H9 (cell line): ENCODE data around the gene PFKL. TPM values are rescaled to one million over a fixed set of nuclear protein-coding genes. Genes with fewer than 3 reads are reported as not detected.

Experiments
- DNase-seq: peaks from one replicate; pipeline ENCODE4 v3.0.0-alpha.2; 2017
- H2AFZ ChIP-seq: one replicate; pipeline ENCODE4 v1.6.1; 2013; ENCODE audit warnings: mild to moderate bottlenecking, low read length, control low read depth, moderate library complexity
- H2AK5ac ChIP-seq: 2 replicates; pipeline ENCODE4 v1.6.1; 2013; ENCODE audit warnings: low read length, control low read depth, mixed read lengths; ENCODE audit not compliant: insufficient read length
- H2BK120ac ChIP-seq: one replicate; pipeline ENCODE4 v1.6.1; 2013; ENCODE audit warnings: low read depth, mild to moderate bottlenecking, low read length, control low read depth, inconsistent platforms; ENCODE audit not compliant: poor library complexity, severe bottlenecking
- H2BK12ac ChIP-seq: 2 replicates; pipeline ENCODE4 v1.6.1; 2013; ENCODE audit warnings: low read length, control low read depth, mixed read lengths, low read depth; ENCODE audit not compliant: insufficient read length
- H2BK15ac ChIP-seq: 2 replicates; pipeline ENCODE4 v1.6.1; 2013; ENCODE audit warnings: low read depth, low read length, control low read depth
- H2BK20ac ChIP-seq: one replicate; pipeline ENCODE4 v1.6.1; 2013; ENCODE audit warnings: low read depth, mild to moderate bottlenecking, low read length, control low read depth, inconsistent platforms; ENCODE audit not compliant: poor library complexity, severe bottlenecking
- H2BK5ac ChIP-seq: 2 replicates; pipeline ENCODE4 v1.6.1; 2013; ENCODE audit warnings: low read length, control low read depth, mixed read lengths; ENCODE audit not compliant: insufficient read length
- H3K14ac ChIP-seq: 2 replicates; pipeline ENCODE4 v1.6.1; 2013; ENCODE audit warnings: low read length, control low read depth; ENCODE audit not compliant: insufficient read depth
- H3K18ac ChIP-seq: 2 replicates; pipeline ENCODE4 v1.6.1; 2013; ENCODE audit warnings: low read depth, mild to moderate bottlenecking, mixed read lengths, low read length, control low read depth; ENCODE audit not compliant: insufficient read length
- H3K23ac ChIP-seq: 2 replicates; pipeline ENCODE4 v1.6.1; 2013; ENCODE audit warnings: low read length, control low read depth, mixed read lengths, low read depth; ENCODE audit not compliant: insufficient read length
- H3K23me2 ChIP-seq: 2 replicates; pipeline ENCODE4 v1.6.1; 2013; ENCODE audit warnings: low read depth, mild to moderate bottlenecking, mixed read lengths, low read length, control low read depth; ENCODE audit not compliant: insufficient read length, poor library complexity, severe bottlenecking
- H3K27ac ChIP-seq: 2 replicates; pipeline ENCODE4 v1.5.1; 2013; ENCODE audit warnings: low read length, control low read depth, mixed read lengths, low read depth; ENCODE audit not compliant: insufficient read length
- H3K27me3 ChIP-seq: 2 replicates; pipeline ENCODE4 v1.6.1; 2013; ENCODE audit warnings: low read length, control low read depth, inconsistent platforms; ENCODE audit not compliant: insufficient read depth
- H3K4ac ChIP-seq: 2 replicates; pipeline ENCODE4 v1.6.1; 2013; ENCODE audit warnings: low read depth, mild to moderate bottlenecking, control low read depth, inconsistent platforms, low read length, moderate library complexity
- H3K4me1 ChIP-seq: 2 replicates; pipeline ENCODE4 v1.6.1; 2013; ENCODE audit warnings: low read length, control low read depth, inconsistent platforms; ENCODE audit not compliant: insufficient read depth
- H3K4me2 ChIP-seq: 2 replicates; pipeline ENCODE4 v1.6.1; 2013; ENCODE audit warnings: low read length, control low read depth, mixed read lengths; ENCODE audit not compliant: insufficient read length, insufficient read depth
- H3K56ac ChIP-seq: 2 replicates; pipeline ENCODE4 v1.6.1; 2013; ENCODE audit warnings: low read depth, mild to moderate bottlenecking, mixed read lengths, low read length, control low read depth; ENCODE audit not compliant: insufficient read length
- H3K79me1 ChIP-seq: 2 replicates; pipeline ENCODE4 v1.6.1; 2013; ENCODE audit warnings: low read depth, mild to moderate bottlenecking, moderate library complexity, low read length, control low read depth, inconsistent platforms; ENCODE audit not compliant: insufficient read depth, poor library complexity, severe bottlenecking
- H3K79me2 ChIP-seq: 2 replicates; pipeline ENCODE4 v1.6.1; 2013; ENCODE audit warnings: low read length, control low read depth, inconsistent platforms; ENCODE audit not compliant: insufficient read depth
- H3K9ac ChIP-seq: 2 replicates; pipeline ENCODE4 v1.6.1; 2013; ENCODE audit warnings: low read length, control low read depth, mixed read lengths; ENCODE audit not compliant: insufficient read length; ENCODE audit errors: extremely low read depth
- H3K9me3 ChIP-seq: one replicate; pipeline ENCODE4 v1.6.1; 2013; ENCODE audit warnings: low read depth, low read length, inconsistent platforms; ENCODE audit not compliant: control insufficient read depth
- H3T11ph ChIP-seq: one replicate; pipeline ENCODE4 v1.6.1; 2013; ENCODE audit warnings: mild to moderate bottlenecking, low read length, control low read depth, inconsistent platforms
- H4K20me1 ChIP-seq: one replicate; pipeline ENCODE4 v1.6.1; 2013; ENCODE audit not compliant: control insufficient read depth, insufficient read length, insufficient read depth
- H4K5ac ChIP-seq: 2 replicates; pipeline ENCODE4 v1.6.1; 2013; ENCODE audit warnings: low read depth, mild to moderate bottlenecking, mixed read lengths, low read length, control low read depth; ENCODE audit not compliant: insufficient read length
- H4K8ac ChIP-seq: replicated peaks from 2 replicates; pipeline ENCODE4 v1.6.1; 2013; ENCODE audit warnings: low read length, control low read depth, mixed read lengths, low read depth; ENCODE audit not compliant: insufficient read length
- H4K91ac ChIP-seq: 2 replicates; pipeline ENCODE4 v1.6.1; 2013; ENCODE audit warnings: low read depth, mild to moderate bottlenecking, moderate library complexity, mixed read lengths, low read length, control low read depth; ENCODE audit not compliant: insufficient read length
- H3K27ac Mint-ChIP-seq, 3 experiments: 2 replicates in 2 of 3; 3 replicates in 1 of 3; pipeline ENCODE4 v1.8.0; 2020 to 2021; ENCODE audit warnings: mixed read lengths in 3 of 3, mild to moderate bottlenecking in 1 of 3, moderate library complexity in 1 of 3
- H3K27me3 Mint-ChIP-seq: 2 replicates; pipeline ENCODE4 v1.8.0; 2021; ENCODE audit warnings: low read depth, mild to moderate bottlenecking, moderate library complexity, mixed read lengths
- H3K36me3 Mint-ChIP-seq, 3 experiments: 2 replicates in 2 of 3; 3 replicates in 1 of 3; pipeline ENCODE4 v1.8.0; 2020 to 2021; ENCODE audit warnings: low read depth in 3 of 3, mixed read lengths in 3 of 3; ENCODE audit not compliant: insufficient read depth in 1 of 3
- H3K4me1 Mint-ChIP-seq, 2 experiments: 2 replicates each; pipeline ENCODE4 v1.8.0; 2020; ENCODE audit warnings: mixed read lengths in 2 of 2
- H3K4me3 Mint-ChIP-seq, 2 experiments: 2 replicates in 1 of 2; 3 replicates in 1 of 2; pipeline ENCODE4 v1.8.0; 2020 to 2021; ENCODE audit warnings: mild to moderate bottlenecking in 2 of 2, mixed read lengths in 2 of 2, moderate library complexity in 1 of 2
- H3K9me3 Mint-ChIP-seq, 2 experiments: 2 replicates in 1 of 2; 3 replicates in 1 of 2; pipeline ENCODE4 v1.8.0; 2020; ENCODE audit warnings: mild to moderate bottlenecking in 2 of 2, mixed read lengths in 2 of 2, moderate library complexity in 1 of 2
- WGBS: extraction: QIAGEN DNeasy Blood & Tissue Kit; methylation state at CpG from one replicate; pipeline ENCODE4 v1.1.7; 2013; ENCODE audit warnings: missing lambda C conversion rate, low lambda C conversion rate, mixed read lengths; ENCODE audit not compliant: insufficient read length; ENCODE audit errors: extremely low coverage; 5-methylcytosine and 5-hydroxymethylcytosine counted together
- total RNA-seq: library from RNA; stranded (reverse); gene quantifications from 2 replicates; pipeline ENCODE4 v1.2.1, GENCODE V29; 2021
- TF ChIP-seq, protein P1 (sequence below): fragments of 200-600 bp; sonication (generic); conservative IDR thresholded peaks from 3 replicates; pipeline ENCODE4 v1.8.0; 2021; ENCODE audit warnings: antibody characterized with exemption, mild to moderate bottlenecking

The PFKL gene
- total RNA-seq, 1 experiment from 2014 or later = 107 TPM

DNA sequence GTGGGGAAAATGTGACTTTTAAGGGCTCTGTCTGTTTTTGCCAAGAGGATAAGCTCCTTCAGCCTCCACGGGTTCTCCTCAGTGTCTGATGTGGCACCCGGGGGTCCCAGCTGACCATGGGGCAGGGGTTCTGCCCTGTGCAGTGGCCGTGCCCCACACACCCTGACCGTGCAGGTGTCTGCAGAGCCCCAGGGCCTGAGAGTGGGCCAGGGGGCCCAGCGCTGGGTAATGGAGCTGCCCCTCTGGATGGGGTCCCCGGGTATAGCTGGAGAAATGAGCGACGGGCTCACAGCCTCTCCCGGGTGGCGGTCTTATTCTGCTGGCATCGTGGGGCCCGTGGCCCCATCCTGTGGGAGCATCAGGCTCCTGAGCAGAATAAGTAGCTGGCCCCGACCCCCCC lies 2.9 kb upstream of the PFKL start:
- Histone ChIP-seq H2BK12ac (no peak overlapping the region), H3K56ac (no peak overlapping the region), H3K18ac (no peak overlapping the region), H2BK5ac (no peak overlapping the region), H3K9ac (no peak overlapping the region), H3T11ph (no peak overlapping the region), H3K4me1 (no peaks in the 10 kb centered on the region; the same call in 1 of the 2 replicates), H3K9me3 (no peaks in the 10 kb centered on the region), H4K8ac (no peak overlapping the region), H2BK120ac (no peak overlapping the region), H2AK5ac (no peak overlapping the region), H3K4ac (no peak overlapping the region), H3K14ac (no peak overlapping the region), H3K23ac (no peak overlapping the region), H2BK15ac (no peak overlapping the region), H3K23me2 (peaks cover 5% of the 10 kb centered on the region), H4K20me1 (no peaks in the 10 kb centered on the region), H3K27ac (no peak overlapping the region), H3K27me3 (no peaks in the 10 kb centered on the region), H2AFZ (no peak overlapping the region), H2BK20ac (no peak overlapping the region), H3K4me2 (no peak overlapping the region), H3K79me1 (no peaks in the 10 kb centered on the region), H3K79me2 (no peaks in the 10 kb centered on the region), H4K91ac (no peak overlapping the region), H4K5ac (no peak overlapping the region)
- DNase-seq = no peak
- H3K27me3 Mint-ChIP-seq = peaks cover 11% of the 10 kb centered on the region
- H3K4me3 Mint-ChIP-seq = no peak overlapping the region
- peaks cover 7 to 17% of the 10 kb centered on the region in 2 experiments for H3K4me1 Mint-ChIP-seq
- no peaks in the 10 kb centered on the region for H3K9me3 Mint-ChIP-seq
- TF ChIP-seq, protein P1, sequence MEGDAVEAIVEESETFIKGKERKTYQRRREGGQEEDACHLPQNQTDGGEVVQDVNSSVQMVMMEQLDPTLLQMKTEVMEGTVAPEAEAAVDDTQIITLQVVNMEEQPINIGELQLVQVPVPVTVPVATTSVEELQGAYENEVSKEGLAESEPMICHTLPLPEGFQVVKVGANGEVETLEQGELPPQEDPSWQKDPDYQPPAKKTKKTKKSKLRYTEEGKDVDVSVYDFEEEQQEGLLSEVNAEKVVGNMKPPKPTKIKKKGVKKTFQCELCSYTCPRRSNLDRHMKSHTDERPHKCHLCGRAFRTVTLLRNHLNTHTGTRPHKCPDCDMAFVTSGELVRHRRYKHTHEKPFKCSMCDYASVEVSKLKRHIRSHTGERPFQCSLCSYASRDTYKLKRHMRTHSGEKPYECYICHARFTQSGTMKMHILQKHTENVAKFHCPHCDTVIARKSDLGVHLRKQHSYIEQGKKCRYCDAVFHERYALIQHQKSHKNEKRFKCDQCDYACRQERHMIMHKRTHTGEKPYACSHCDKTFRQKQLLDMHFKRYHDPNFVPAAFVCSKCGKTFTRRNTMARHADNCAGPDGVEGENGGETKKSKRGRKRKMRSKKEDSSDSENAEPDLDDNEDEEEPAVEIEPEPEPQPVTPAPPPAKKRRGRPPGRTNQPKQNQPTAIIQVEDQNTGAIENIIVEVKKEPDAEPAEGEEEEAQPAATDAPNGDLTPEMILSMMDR = no peak
- no peak overlapping the region; a peak in 1 of 7 replicates for H3K27ac Mint-ChIP-seq
- H3K36me3 Mint-ChIP-seq = no peaks in the 10 kb centered on the region
- no CpG with 5 or more reads among the region's 13 CpGs for WGBS
